ENCODE results near the gene SUCLG1. TPM values are rescaled to one million over a fixed set of nuclear protein-coding genes. Genes with fewer than 3 reads are reported as not detected.

SUCLG1 gene
- total and polyA plus RNA-seq, 2 experiments from 2014 or later = 164 to 168 TPM

DNA sequence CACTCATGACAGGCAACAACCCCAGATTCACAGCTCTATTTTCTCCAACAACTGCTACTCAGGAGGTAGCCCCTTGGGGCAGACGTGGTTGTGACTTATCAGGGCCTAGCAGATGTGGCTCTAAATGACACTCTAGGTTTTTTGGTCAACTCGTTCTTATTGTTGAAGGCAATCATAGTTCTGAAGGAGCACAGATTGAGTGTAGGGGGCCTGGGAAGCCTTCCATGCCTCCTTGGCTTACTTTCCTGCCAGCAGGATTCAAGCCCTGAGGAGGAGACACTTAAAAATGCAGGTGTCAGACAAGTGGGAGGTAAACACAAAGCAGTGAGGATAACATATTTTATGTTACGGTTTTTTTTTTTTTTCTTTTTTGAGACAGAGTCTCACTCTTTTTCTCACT is 23.5 kb upstream of the SUCLG1 start:
- Histone ChIP-seq H3K4me3 (no peak overlapping the region), H2AFZ (no peak overlapping the region), H3K4me2 (no peak overlapping the region), H3K27ac (no peak overlapping the region), H3K36me3 (replicated peaks; ENCODE audit: insufficient read depth, low read depth) (no peaks in the 10 kb centered on the region), H3K9me2 (replicated peaks; ENCODE audit: insufficient read depth) (no peaks in the 10 kb centered on the region), H3K79me2 (no peaks in the 10 kb centered on the region), H4K20me1 (ENCODE audit: insufficient read depth, poor library complexity, severe bottlenecking) (no peaks in the 10 kb centered on the region), H3K9me3 (ENCODE audit: low read depth) (peaks cover 1% of the 10 kb centered on the region), H3K4me1 (ENCODE audit: insufficient read depth) (peaks cover 17% of the 10 kb centered on the region), H3K27me3 (no peaks in the 10 kb centered on the region)
- no peak for DNase-seq (ENCODE audit: low spot score)
- TF ChIP-seq CTCF (IDR thresholded peaks at IDR 0.05; ENCODE audit: poor library complexity) = no peak
- TF ChIP-seq EZH2phosphoT487 (IDR thresholded peaks at IDR 0.05; ENCODE audit: low read depth, severe bottlenecking, unreplicated experiment) = no peak
- TF ChIP-seq EZH2 (IDR thresholded peaks at IDR 0.05; ENCODE audit: borderline replicate concordance) = no peak
- WGBS (ENCODE audit: low lambda C conversion rate, missing lambda C conversion rate) = 74% methylated on average over 3 of the region's 3 CpGs

DNA sequence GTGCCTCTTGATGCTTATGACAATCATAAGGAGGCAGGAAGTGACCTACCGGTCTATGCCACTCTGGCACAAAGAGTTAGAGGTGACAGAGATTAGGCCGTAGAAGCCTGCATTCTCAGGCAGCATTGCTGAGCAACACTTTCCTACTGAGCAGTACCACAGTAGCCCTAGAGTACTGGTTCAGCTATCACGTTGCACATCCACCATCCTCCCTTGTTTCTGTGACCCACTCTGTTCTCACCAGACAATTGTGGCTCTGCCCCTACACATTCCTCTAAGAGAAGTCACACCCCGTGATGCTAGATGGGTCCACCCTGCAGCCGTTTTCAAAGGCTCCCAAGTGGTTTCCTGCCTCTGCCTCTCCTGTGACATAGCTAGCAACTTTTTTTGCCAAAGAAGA is 22.6 kb upstream of the SUCLG1 start:
- Histone ChIP-seq H3K4me1 (ENCODE audit: insufficient read depth) (peaks cover 8% of the 10 kb centered on the region), H4K20me1 (ENCODE audit: insufficient read depth, poor library complexity, severe bottlenecking) (no peaks in the 10 kb centered on the region), H3K27me3 (no peaks in the 10 kb centered on the region), H3K9me2 (replicated peaks; ENCODE audit: insufficient read depth) (no peaks in the 10 kb centered on the region), H3K27ac (peak overlapping the region; percentile 16), H3K9me3 (ENCODE audit: low read depth) (peaks cover 7% of the 10 kb centered on the region), H3K4me2 (no peak overlapping the region), H3K4me3 (no peak overlapping the region), H3K36me3 (replicated peaks; ENCODE audit: insufficient read depth, low read depth) (no peaks in the 10 kb centered on the region), H2AFZ (no peak overlapping the region), H3K79me2 (no peaks in the 10 kb centered on the region)
- 79% methylated on average over 5 of the region's 5 CpGs for WGBS (ENCODE audit: low lambda C conversion rate, missing lambda C conversion rate)
- DNase-seq (ENCODE audit: low spot score) = no peak
- TF ChIP-seq EZH2 (IDR thresholded peaks at IDR 0.05; ENCODE audit: borderline replicate concordance) = no peak
- TF ChIP-seq CTCF (IDR thresholded peaks at IDR 0.05; ENCODE audit: poor library complexity) = no peak
- TF ChIP-seq EZH2phosphoT487 (IDR thresholded peaks at IDR 0.05; ENCODE audit: low read depth, severe bottlenecking, unreplicated experiment) = no peak

DNA sequence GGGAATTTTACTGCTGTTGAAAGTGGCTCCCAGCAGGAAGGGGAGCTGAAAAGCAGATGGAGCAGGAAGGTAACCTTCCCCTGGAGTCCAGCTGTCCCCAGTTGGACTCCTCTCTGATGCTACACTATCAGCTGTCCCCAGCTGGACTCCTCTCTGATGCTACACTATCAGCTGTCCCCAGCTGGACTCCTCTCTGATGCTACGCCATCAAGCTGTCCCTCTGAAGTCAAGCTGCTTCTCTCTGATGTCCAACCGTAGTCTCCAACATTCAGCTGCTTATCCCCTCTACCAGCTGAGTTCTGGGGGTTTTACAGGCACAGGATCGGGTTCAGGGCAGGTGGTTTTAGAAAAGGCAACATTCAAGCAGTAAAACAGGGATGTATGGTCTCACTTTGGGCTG is 19.8 kb upstream of the SUCLG1 start:
- 96% methylated on average over 3 of the region's 3 CpGs for WGBS (ENCODE audit: low lambda C conversion rate, missing lambda C conversion rate)
- TF ChIP-seq CTCF (IDR thresholded peaks at IDR 0.05; ENCODE audit: poor library complexity) = no peak
- no peak for TF ChIP-seq EZH2phosphoT487 (IDR thresholded peaks at IDR 0.05; ENCODE audit: low read depth, severe bottlenecking, unreplicated experiment)
- no peak for TF ChIP-seq EZH2 (IDR thresholded peaks at IDR 0.05; ENCODE audit: borderline replicate concordance)

GRCh38 chr2:84477886-84478285 is 18.8 kb upstream of the SUCLG1 start:
- peak; percentile 32 for DNase-seq (ENCODE audit: low spot score)
- WGBS (ENCODE audit: low lambda C conversion rate, missing lambda C conversion rate) = 50% methylated on average over 1 of the region's 1 CpG
- H3K4me2 ChIP-seq = no peak overlapping the region

More for the DNA sequence above, 19.8 kb upstream of the SUCLG1 start:
- H3K9me2 ChIP-seq (replicated peaks; ENCODE audit: insufficient read depth) = no peaks in the 10 kb centered on the region
- no peaks in the 10 kb centered on the region for H3K36me3 ChIP-seq (replicated peaks; ENCODE audit: insufficient read depth, low read depth)
- no peaks in the 10 kb centered on the region for H4K20me1 ChIP-seq (ENCODE audit: insufficient read depth, poor library complexity, severe bottlenecking)
- H3K79me2 ChIP-seq = no peaks in the 10 kb centered on the region
- no peak for DNase-seq (ENCODE audit: low spot score)
- H2AFZ ChIP-seq = no peak overlapping the region
- H3K4me2 ChIP-seq = no peak overlapping the region
- H3K4me1 ChIP-seq (ENCODE audit: insufficient read depth) = no peaks in the 10 kb centered on the region
- H3K27ac ChIP-seq = peak overlapping the region; percentile 55
- no peaks in the 10 kb centered on the region for H3K27me3 ChIP-seq
- H3K4me3 ChIP-seq = no peak overlapping the region
- H3K9me3 ChIP-seq (ENCODE audit: low read depth) = peaks cover 7% of the 10 kb centered on the region

More at GRCh38 chr2:84477886-84478285, 18.8 kb upstream of the SUCLG1 start:
- peaks cover 7% of the 10 kb centered on the region for H3K9me3 ChIP-seq (ENCODE audit: low read depth)
- H4K20me1 ChIP-seq (ENCODE audit: insufficient read depth, poor library complexity, severe bottlenecking) = no peaks in the 10 kb centered on the region
- no peaks in the 10 kb centered on the region for H3K4me1 ChIP-seq (ENCODE audit: insufficient read depth)
- H3K4me3 ChIP-seq = no peak overlapping the region
- H3K27ac ChIP-seq = peak overlapping the region; percentile 87
- H2AFZ ChIP-seq = no peak overlapping the region
- H3K36me3 ChIP-seq (replicated peaks; ENCODE audit: insufficient read depth, low read depth) = no peaks in the 10 kb centered on the region
- no peak for TF ChIP-seq EZH2 (IDR thresholded peaks at IDR 0.05; ENCODE audit: borderline replicate concordance)
- no peak for TF ChIP-seq EZH2phosphoT487 (IDR thresholded peaks at IDR 0.05; ENCODE audit: low read depth, severe bottlenecking, unreplicated experiment)
- TF ChIP-seq CTCF (IDR thresholded peaks at IDR 0.05; ENCODE audit: poor library complexity) = no peak
- H3K27me3 ChIP-seq = no peaks in the 10 kb centered on the region
- no peaks in the 10 kb centered on the region for H3K79me2 ChIP-seq
- H3K9me2 ChIP-seq (replicated peaks; ENCODE audit: insufficient read depth) = no peaks in the 10 kb centered on the region
